ENCODE data around the gene ATP10A. TPM values are rescaled to one million over a fixed set of nuclear protein-coding genes. Genes with fewer than 3 reads are reported as not detected.

The ATP10A gene
- total and polyA plus RNA-seq, 9 of the 15 experiments (the other 6 are each of a cell fraction or from before 2014, with no cell fraction given), result 0.09 TPM; not detected in 8

- Histone ChIP-seq H3K4me2 (ENCODE audit: insufficient read depth, low read length) (no peak overlapping the region), H3K9me3 (replicated peaks; ENCODE audit: control insufficient read depth, insufficient read depth, low read depth, low read length) (no peaks in the 10 kb centered on the region), H3K4me1 (replicated peaks in 1 of 2; ENCODE audit: control insufficient read depth in 2 of 2, insufficient read depth in 2 of 2, low read length in 2 of 2) (no peaks in the 10 kb centered on the region), H4K20me1 (replicated peaks; ENCODE audit: control insufficient read depth, insufficient read depth, low read length) (no peaks in the 10 kb centered on the region), H3K27me3 (ENCODE audit: control insufficient read depth in 2 of 2, insufficient read depth in 2 of 2, low read length in 2 of 2) (peaks cover 0 to 35% of the 10 kb centered on the region in 2 experiments; a peak in 2 of 5 replicates), H3K9ac (ENCODE audit: insufficient read depth in 1 of 2, low read depth in 2 of 2, low read length in 2 of 2) (no peak overlapping the region), H3K9me1 (ENCODE audit: control insufficient read depth, insufficient read depth, low read length) (no peaks in the 10 kb centered on the region), H3K79me2 (ENCODE audit: control insufficient read depth, insufficient read depth, low read length) (no peaks in the 10 kb centered on the region), H3K27ac (ENCODE audit: extremely low read depth, low read depth, low read length) (no peak overlapping the region), H3K4me3 (no peak overlapping the region), H2AFZ (ENCODE audit: low read depth, low read length) (no peak overlapping the region), H3K36me3 (ENCODE audit: control insufficient read depth, insufficient read depth, low read length) (no peaks in the 10 kb centered on the region)
- ChIA-PET POLR2A (no interaction called here), CTCF (ENCODE audit: low intra/inter-chr PET ratio) (no interaction called here)
- intact Hi-C loops (cut with micrococcal nuclease), result loop anchor here (10.0 kb wide), 2 partner anchors 189 to 241 kb away; no protein-coding TSS in a partner anchor
- BruUV-seq (replicated peaks), result no TSS peak
- DNase-seq (ENCODE audit: extremely low read depth in 1 of 4, low spot score in 3 of 4) (no peak), FAIRE-seq (no peak), ATAC-seq (peak; percentile 55)
- TF ChIP-seq, protein P1, sequence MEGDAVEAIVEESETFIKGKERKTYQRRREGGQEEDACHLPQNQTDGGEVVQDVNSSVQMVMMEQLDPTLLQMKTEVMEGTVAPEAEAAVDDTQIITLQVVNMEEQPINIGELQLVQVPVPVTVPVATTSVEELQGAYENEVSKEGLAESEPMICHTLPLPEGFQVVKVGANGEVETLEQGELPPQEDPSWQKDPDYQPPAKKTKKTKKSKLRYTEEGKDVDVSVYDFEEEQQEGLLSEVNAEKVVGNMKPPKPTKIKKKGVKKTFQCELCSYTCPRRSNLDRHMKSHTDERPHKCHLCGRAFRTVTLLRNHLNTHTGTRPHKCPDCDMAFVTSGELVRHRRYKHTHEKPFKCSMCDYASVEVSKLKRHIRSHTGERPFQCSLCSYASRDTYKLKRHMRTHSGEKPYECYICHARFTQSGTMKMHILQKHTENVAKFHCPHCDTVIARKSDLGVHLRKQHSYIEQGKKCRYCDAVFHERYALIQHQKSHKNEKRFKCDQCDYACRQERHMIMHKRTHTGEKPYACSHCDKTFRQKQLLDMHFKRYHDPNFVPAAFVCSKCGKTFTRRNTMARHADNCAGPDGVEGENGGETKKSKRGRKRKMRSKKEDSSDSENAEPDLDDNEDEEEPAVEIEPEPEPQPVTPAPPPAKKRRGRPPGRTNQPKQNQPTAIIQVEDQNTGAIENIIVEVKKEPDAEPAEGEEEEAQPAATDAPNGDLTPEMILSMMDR (IDR thresholded peaks at IDR 0.05 in 2 of 3, conservative IDR thresholded peaks at IDR 0.05 in 1 of 3; ENCODE audit: insufficient read depth in 2 of 3, low read depth in 1 of 3, low read length in 3 of 3), result 0 out of 6 replicates have a peak, but pooled peaks of 1 of the 3 experiments have one; percentile 8
- no peak for TF ChIP-seq KHSRP (IDR thresholded peaks at IDR 0.05)
- 3% methylated on average over 4 of the region's 4 CpGs for WGBS (ENCODE audit: insufficient coverage, low coverage, missing lambda C conversion rate)
- in situ Hi-C loops (cut with MboI), result no loop called here
Observed at GRCh38 chr15:25694239-25694584, 168.9 kb downstream of the ATP10A start.
